HEK293T (cell line): Measurements from ENCODE around the gene EPHA10.

Source experiments
- CTCF ChIA-PET: fragments of 350-600 bp; formaldehyde crosslinking; extraction: SDS; loops from one replicate; lab custom pipeline; 2021; ENCODE audit warnings: antibody characterized with exemption, inconsistent platforms; lab: Yijun Ruan, JAX
- POLR2A ChIA-PET: fragments of 350-600 bp; formaldehyde crosslinking; extraction: SDS; loops from one replicate; lab custom pipeline; 2020; ENCODE audit warnings: antibody characterized with exemption, inconsistent platforms; lab: Yijun Ruan, JAX
- DNase-seq: peaks from one replicate; pipeline ENCODE4 v3.0.0; 2012; ENCODE audit warnings: mixed read lengths; ENCODE audit errors: extremely low spot score
- ARNT ChIP-seq: fragments of 450-650 bp; IDR thresholded peaks from 2 replicates; pipeline ENCODE4 v1.6.1; 2017; ENCODE audit warnings: mild to moderate bottlenecking
- BHLHE40 ChIP-seq: fragments of 450-650 bp; IDR thresholded peaks from 2 replicates; pipeline ENCODE4 v1.6.1; 2016; ENCODE audit warnings: mild to moderate bottlenecking, moderate library complexity, borderline replicate concordance
- CTBP1 ChIP-seq: fragments of 450-650 bp; IDR thresholded peaks from 2 replicates; pipeline ENCODE4 v1.6.1; 2016; ENCODE audit warnings: borderline replicate concordance
- ELF4 ChIP-seq: fragments of 450-650 bp; IDR thresholded peaks from 2 replicates; pipeline ENCODE4 v1.6.1; 2017; ENCODE audit warnings: antibody characterized with exemption
- FOXA1 ChIP-seq: fragments of 450-650 bp; IDR thresholded peaks from 2 replicates; pipeline ENCODE4 v1.6.1; 2016; ENCODE audit warnings: mild to moderate bottlenecking
- FOXK2 ChIP-seq: fragments of 450-650 bp; IDR thresholded peaks from 2 replicates; pipeline ENCODE4 v1.6.1; 2016; ENCODE audit warnings: mild to moderate bottlenecking
- FOXM1 ChIP-seq: fragments of 450-650 bp; IDR thresholded peaks from 2 replicates; pipeline ENCODE4 v1.6.1; 2017; ENCODE audit warnings: mild to moderate bottlenecking, borderline replicate concordance
- HDGF ChIP-seq: fragments of 450-650 bp; IDR thresholded peaks from 2 replicates; pipeline ENCODE4 v1.6.1; 2017; ENCODE audit warnings: antibody characterized with exemption, borderline replicate concordance
- L3MBTL2 ChIP-seq: fragments of 450-650 bp; conservative IDR thresholded peaks from 2 replicates; pipeline ENCODE4 v1.6.1; 2016; ENCODE audit warnings: mild to moderate bottlenecking
- LEF1 ChIP-seq: fragments of 450-650 bp; IDR thresholded peaks from 2 replicates; pipeline ENCODE4 v1.6.1; 2017; ENCODE audit warnings: mild to moderate bottlenecking, borderline replicate concordance
- NFRKB ChIP-seq: fragments of 450-650 bp; IDR thresholded peaks from 2 replicates; pipeline ENCODE4 v1.6.1; 2016; ENCODE audit warnings: mild to moderate bottlenecking, moderate library complexity
- SP1 ChIP-seq: fragments of 450-650 bp; IDR thresholded peaks from 2 replicates; pipeline ENCODE4 v1.6.1; 2017
- SUZ12 ChIP-seq: fragments of 450-650 bp; IDR thresholded peaks from 2 replicates; pipeline ENCODE4 v1.6.1; 2016; ENCODE audit warnings: mild to moderate bottlenecking
- TARDBP ChIP-seq: fragments of 450-650 bp; IDR thresholded peaks from 2 replicates; pipeline ENCODE4 v1.6.1; 2016
- ZNF384 ChIP-seq: fragments of 450-650 bp; IDR thresholded peaks from 2 replicates; pipeline ENCODE4 v1.6.1; 2016
- TF ChIP-seq, protein P1 (sequence below): fragments of 450-650 bp; IDR thresholded peaks from 2 replicates; pipeline ENCODE4 v1.6.1; 2016

EPHA10 gene

DNA sequence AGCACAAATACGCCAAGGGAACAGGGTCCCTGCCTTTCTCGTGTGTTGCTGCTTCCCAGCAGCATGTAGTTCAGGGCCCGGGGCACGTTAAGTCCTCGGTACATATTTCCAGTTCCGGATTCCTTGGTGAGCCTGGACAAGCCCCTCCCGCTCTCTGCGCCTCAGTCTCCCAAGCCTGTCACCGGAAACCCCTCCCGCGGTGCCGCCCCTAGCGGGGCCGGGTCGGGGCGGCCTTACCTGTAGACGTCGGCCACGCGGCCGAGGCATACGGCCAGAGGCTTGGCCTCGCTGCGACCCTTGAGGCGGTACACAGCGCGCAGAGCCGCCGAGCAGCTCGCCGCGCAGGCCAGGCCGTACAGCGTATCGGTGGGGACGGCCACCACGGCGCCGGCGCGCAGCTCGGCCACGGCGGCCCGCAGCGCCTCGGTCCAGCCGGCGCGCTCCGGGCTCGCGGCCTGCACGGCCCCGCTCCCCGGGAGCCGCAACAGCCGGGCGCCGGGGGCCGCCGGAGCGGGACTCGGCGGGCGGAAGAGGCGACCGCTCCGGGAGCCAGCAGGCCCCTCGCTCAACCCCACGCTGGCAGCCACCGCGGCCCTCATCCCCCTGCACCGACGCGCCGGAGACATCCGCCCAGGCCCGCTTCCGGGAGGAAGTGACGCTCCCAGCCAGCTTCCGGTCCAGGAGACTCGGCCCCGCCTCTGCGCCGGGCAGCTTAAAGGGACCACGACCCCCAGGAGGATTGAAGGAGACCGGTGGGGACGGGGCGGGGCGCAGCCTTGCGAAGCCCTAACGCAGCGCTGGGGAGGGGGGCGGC, 42.8 kb upstream of the EPHA10 start, which contains the start of the genes C1orf122 and YRDC:
Gene C1orf122 (plus strand): TSS at position 236 of the 814 bp plus-strand sequence. CDS start 615 bp downstream, outside the sequence.
Gene YRDC (minus strand): TSS at position 654 of the 814 bp plus-strand sequence. CDS start 28 bp downstream, at position 626.
- DNase-seq: peak; percentile 95
- ChIA-PET CTCF (no interaction called here), POLR2A (interaction anchor here (0.9 to 5.1 kb wide), 15 partner anchors 9 to 221 kb away, joined by 3 to 32 read pairs (median 4); partner anchors contain the start of genes MANEAL and MTF1)
- TF ChIP-seq, protein P1, sequence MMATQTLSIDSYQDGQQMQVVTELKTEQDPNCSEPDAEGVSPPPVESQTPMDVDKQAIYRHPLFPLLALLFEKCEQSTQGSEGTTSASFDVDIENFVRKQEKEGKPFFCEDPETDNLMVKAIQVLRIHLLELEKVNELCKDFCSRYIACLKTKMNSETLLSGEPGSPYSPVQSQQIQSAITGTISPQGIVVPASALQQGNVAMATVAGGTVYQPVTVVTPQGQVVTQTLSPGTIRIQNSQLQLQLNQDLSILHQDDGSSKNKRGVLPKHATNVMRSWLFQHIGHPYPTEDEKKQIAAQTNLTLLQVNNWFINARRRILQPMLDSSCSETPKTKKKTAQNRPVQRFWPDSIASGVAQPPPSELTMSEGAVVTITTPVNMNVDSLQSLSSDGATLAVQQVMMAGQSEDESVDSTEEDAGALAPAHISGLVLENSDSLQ: no peak
- TF ChIP-seq LEF1: peak; percentile 25; the same call in 1 of the 2 replicates

DNA sequence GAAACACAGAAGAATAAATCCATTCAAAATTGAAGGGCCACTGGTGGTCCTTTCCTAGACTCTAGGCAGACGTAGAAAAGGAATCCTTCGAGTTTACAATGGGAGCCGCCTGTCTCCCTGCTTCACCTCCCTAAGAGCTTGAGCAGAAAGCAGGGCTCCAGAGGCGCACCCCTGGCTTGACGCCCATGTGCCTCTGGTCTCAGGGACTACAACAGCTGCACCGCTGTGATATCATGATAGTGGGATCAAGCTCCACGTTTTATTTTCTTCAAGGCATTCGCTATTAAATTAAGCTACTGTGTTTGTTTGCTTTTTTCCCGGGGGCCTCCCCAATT, 42.3 kb upstream of the EPHA10 start:
- DNase-seq: no peak
- ChIA-PET POLR2A (interaction anchor here (1.0 to 5.1 kb wide), 8 partner anchors 8 to 222 kb away, joined by 3 to 32 read pairs (median 6); partner anchors contain the start of genes MANEAL and MTF1), CTCF (interaction anchor here (1.3 kb wide), 1 partner anchor 53 kb away, joined by 4 read pairs; no protein-coding TSS in a partner anchor)
- TF ChIP-seq L3MBTL2 (no peak), ARNT (no peak), CTBP1 (no peak), FOXA1 (no peak), FOXK2 (no peak), FOXM1 (no peak), ELF4 (no peak), SP1 (no peak), LEF1 (no peak), SUZ12 (no peak), TARDBP (no peak), NFRKB (no peak), BHLHE40 (no peak), ZNF384 (no peak), HDGF (no peak)
- TF ChIP-seq, protein P1: no peak

DNA sequence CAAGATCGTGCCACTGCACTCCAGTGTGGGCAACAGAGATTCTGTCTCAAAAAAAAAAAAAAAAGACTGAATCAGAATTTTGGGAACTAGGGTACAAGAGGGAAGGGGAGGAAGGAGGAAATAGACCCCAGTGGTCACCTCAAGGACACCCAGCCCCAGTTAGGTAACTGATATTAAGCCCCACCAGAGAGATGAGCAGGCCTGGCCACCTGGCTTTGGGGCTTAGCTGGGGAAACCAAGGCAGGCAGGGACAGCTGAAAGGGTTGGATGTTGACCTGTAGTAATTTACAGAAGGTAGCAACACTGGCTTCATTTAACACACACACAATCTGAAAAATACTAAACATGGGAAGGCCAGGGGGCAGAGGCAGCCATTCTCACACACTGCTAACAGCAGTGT, 37.5 kb upstream of the EPHA10 start:
- ChIA-PET POLR2A (no interaction called here), CTCF (no interaction called here)
- no peak for TF ChIP-seq HDGF
- no peak for DNase-seq

DNA sequence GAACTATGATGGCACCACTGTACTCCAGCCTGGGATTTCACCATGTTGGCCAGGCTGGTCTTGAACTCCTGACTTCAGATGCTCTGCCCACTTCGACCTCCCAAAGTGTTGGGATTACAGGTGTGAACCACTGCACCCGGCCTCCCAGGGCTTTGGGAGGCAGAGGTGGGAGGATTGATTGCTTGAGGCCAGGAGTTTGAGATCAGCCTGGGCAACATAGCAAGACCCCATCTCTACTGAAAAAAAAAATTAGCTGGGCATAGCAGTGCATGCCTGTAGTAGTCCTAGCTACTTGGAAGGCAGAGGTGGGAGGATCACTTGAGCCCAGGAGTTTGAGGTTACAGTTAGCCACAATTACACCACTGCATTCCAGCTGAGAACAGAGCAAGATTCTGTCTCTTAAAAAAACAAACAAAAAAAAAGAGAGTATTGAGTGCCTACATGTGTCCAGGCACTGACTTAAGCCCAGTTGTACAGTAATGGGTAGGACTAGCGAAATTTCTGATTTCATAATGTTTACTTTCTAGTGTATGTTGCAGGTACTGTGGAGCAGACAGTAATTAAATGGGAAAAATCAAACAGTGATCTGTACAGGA, 32.9 kb upstream of the EPHA10 start:
- POLR2A ChIA-PET: interaction anchor here (1.5 kb wide), 1 partner anchor 10 kb away, joined by 10 read pairs; the partner anchor contains the start of genes C1orf122 and YRDC
- CTCF ChIA-PET: no interaction called here
- TF ChIP-seq ELF4 (no peak), L3MBTL2 (no peak), CTBP1 (no peak), NFRKB (no peak), HDGF (no peak), SP1 (no peak), ARNT (no peak), TARDBP (no peak), ZNF384 (no peak), LEF1 (no peak), FOXM1 (no peak), FOXA1 (no peak), BHLHE40 (no peak)
- TF ChIP-seq, protein P1: no peak
- no peak for DNase-seq

DNA sequence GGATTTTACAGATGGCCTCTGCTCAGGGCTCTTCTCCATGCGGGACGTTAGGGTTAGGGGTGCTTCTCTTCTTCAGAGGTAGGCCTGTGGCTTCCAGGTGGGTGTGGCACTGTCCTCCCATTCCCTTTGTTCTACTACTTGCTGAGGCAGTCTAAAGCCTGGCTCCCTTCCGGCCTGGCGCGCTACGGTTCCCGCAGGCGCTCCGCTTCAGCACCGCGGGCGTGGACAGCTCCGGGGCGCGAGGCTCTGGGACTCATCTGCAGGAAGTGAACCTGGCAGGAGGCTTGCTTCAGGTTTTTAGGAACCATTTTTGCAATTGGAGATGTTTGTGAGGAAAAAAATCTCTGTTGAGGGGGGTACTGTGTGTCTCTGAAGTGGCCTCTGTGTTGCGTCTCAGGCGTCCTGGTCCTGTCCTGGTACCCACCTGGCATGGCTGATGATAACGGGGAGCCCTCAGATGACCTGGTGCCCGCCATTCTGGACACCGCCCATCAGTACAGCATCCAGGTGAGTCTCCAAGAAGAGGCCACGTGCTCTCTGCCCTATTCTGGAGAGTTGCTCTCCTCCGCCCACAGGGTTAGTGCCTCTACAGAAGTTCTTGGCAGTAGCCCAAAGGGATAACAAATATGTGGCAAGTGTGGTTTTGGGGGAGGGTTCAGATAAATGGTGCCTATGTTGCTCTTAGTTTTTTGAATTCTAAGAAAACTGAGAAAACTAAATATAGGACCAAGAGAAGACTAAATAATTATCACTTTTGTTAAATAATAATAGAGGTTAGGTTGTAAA, 30.6 kb upstream of the EPHA10 start:
- no peak for DNase-seq
- TF ChIP-seq ARNT (no peak), FOXM1 (no peak), TARDBP (no peak), ELF4 (no peak), SP1 (no peak), NFRKB (no peak), FOXA1 (no peak), L3MBTL2 (no peak), BHLHE40 (no peak), SUZ12 (no peak), CTBP1 (no peak), HDGF (no peak), LEF1 (no peak), ZNF384 (no peak), FOXK2 (no peak)
- TF ChIP-seq, protein P1: no peak
- POLR2A ChIA-PET: interaction anchor here (1.5 to 3.3 kb wide), 2 partner anchors 11 to 16 kb away, joined by 3 to 32 read pairs; partner anchors contain the start of genes C1orf122 and YRDC
- CTCF ChIA-PET: no interaction called here
